C4-2B (cell line): ENCODE measurements around the gene GRID1.

ENCODE experiments used
- H3K27ac ChIP-seq: fragments of 450-650 bp; 2 replicates; pipeline ENCODE4 v1.5.1; 2017
- ZFX ChIP-seq: fragments of 450-650 bp; IDR thresholded peaks from 2 replicates; pipeline ENCODE4 v1.6.1; 2017
- TF ChIP-seq, protein P1 (sequence below): fragments of 450-650 bp; conservative IDR thresholded peaks from 2 replicates; pipeline ENCODE4 v1.5.1; 2017; ENCODE audit warnings: mild to moderate bottlenecking

The GRID1 gene

DNA sequence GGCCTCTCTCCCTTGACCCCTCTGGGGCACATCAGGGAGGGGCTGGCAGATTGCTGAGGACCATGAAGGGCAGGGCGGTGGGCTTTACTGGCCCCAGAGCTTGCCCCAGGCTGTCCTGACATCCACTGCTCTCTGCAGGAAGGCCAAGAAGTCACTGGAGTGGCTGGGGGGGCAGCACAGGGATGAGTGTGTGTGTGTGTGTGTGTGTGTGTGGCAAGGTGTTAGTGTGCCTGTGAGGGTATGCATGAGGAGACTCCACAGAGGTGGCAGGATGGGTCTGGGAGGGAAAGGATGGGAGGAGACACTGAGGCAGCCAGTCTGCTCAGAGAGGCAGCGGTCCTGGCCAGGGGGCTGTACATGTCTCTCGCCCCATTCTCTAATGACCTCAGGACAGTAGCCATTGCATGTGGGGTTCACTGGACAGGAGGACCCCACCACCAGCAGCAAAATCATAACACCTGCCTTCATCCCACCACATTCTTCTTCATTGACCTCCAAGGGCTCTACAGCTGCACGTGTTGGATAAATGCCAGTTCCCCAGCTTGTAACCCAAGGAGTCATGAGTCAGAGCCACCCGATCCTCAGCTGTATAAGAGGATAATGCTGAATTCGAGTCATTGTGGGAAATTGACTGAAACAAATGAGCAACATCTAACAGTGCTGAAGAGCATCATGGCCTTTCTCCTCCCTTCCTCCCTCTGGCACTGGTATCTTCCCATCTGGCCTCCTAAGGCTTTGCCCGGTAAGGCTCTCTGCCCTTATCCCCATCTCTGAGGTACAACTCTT is 720.5 kb downstream of the GRID1 start:
- no peak for TF ChIP-seq ZFX
- TF ChIP-seq, protein P1, sequence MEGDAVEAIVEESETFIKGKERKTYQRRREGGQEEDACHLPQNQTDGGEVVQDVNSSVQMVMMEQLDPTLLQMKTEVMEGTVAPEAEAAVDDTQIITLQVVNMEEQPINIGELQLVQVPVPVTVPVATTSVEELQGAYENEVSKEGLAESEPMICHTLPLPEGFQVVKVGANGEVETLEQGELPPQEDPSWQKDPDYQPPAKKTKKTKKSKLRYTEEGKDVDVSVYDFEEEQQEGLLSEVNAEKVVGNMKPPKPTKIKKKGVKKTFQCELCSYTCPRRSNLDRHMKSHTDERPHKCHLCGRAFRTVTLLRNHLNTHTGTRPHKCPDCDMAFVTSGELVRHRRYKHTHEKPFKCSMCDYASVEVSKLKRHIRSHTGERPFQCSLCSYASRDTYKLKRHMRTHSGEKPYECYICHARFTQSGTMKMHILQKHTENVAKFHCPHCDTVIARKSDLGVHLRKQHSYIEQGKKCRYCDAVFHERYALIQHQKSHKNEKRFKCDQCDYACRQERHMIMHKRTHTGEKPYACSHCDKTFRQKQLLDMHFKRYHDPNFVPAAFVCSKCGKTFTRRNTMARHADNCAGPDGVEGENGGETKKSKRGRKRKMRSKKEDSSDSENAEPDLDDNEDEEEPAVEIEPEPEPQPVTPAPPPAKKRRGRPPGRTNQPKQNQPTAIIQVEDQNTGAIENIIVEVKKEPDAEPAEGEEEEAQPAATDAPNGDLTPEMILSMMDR: no peak
- no peak overlapping the region for H3K27ac ChIP-seq

DNA sequence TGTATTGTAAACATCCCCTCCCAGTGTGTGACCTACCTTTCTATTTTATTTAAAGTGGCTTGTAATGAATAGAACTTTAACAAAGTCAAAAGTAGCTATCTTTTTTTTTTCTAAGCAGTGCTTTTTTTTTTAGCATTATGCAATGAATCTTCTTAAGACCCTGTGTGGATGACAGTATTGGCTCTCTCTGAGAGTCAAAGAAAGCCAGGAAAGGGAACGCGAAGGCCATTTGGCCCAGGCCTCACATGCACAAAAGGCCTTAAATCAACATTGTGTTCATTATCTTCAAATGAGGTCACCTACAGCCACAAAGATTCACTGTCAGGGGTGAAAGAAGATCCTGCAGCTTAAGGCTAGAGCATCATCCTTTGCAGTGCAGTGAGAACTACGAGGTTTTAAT is 721.5 kb downstream of the GRID1 start:
- TF ChIP-seq, protein P1: no peak
- no peak for TF ChIP-seq ZFX
- H3K27ac ChIP-seq: no peak overlapping the region

DNA sequence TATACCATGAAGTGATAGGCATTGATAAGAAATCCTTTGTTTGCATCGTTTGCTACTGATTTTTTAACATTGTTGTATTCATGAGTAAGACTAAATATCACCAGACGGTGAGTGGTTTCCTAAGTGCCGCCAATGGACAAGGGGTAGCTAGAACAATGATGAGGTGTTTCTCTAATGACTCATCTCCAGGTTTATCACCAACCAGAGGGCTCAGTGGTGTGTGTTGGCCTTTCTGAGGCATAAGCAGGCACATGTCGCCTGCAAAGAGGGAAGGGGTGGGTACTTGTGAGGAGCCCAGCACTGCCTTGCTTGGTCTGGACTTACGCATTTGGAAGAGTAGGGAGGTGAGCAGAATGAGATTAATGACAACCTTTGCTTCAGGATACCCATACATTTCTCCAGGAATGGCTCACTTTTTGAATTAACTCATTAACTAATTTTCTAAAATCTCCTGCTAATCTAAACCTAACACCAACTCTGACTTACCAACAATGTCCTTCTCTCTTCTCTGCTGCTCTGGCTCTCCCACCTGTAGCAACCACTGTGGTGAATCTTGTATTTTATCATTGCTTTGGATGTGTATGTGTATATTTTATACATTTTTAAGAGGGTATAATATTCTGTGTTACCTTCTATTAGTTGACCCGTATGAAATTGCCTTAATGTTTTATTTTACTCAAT is 722.6 kb downstream of the GRID1 start:
- TF ChIP-seq ZFX: no peak
- TF ChIP-seq, protein P1: no peak
- no peak overlapping the region for H3K27ac ChIP-seq

DNA sequence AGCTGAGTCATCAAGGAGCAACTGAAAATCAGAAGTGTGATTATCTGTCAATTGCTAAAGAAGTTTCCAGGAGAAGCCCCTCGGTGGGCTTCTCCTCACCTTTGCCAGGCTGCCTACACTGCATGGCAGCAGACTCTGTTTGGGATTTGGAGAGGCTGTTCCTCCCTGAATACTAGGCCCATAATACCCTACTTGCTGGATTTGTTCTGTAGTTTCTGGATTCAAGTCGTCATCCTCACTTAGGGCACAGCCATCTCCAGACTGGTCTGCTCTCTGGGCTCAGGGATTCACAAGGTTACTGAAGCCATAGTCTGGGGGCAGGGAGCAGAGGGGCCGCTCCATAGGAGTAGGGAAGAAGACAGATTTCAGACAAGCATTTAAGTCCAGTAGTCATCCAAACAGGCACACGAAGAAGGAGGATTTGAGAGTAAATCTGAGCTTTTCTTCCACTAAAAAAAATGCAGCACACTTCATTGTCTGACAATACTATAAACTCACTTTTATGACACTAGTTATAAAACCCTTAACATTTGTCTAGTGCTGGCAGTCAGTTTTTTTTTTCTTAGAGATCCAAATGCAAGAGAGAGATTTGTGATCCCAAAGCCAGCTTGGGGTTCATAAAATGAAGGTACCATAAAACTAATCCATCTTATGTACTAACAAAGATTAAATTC is 723.3 kb downstream of the GRID1 start:
- TF ChIP-seq, protein P1: no peak
- TF ChIP-seq ZFX: no peak
- peak overlapping the region; percentile 28; the same call in 1 of the 2 replicates for H3K27ac ChIP-seq

DNA sequence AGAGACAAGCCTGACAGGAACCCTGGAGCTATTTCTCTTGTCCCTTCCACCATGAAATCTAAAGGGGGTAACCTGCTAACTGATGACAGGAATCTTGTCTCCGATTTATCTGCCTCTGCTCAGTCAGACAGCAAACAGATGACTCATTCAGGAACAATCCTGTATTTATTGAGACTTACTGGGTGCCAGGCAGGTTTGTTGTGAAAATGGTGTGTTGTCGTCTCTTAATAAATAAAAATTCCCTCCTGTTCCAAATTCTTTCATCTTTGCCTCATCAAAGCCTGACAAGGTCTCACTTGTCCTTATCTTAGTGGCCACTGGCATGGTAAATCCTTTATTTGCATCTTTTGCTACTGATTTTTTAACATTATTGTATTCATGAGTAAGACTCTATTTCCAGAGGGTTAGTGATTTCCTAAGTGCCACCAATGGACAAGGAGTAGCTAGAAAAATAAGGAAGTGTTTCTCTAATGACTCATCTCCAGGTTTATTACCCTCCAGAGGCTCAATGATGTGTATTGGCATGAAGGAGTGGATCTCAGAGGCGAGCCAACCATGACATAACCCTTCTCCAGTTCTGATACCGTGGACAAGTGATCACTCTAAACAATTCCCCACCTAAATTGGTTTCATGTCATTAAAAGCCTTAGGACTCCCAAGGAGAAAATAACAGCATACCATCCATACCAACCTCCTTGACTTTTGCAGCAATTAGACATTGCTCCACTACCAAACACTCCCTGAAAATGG is 724.0 kb downstream of the GRID1 start:
- TF ChIP-seq ZFX: no peak
- TF ChIP-seq, protein P1: no peak
- peak overlapping the region; percentile 28; the same call in 1 of the 2 replicates for H3K27ac ChIP-seq

DNA sequence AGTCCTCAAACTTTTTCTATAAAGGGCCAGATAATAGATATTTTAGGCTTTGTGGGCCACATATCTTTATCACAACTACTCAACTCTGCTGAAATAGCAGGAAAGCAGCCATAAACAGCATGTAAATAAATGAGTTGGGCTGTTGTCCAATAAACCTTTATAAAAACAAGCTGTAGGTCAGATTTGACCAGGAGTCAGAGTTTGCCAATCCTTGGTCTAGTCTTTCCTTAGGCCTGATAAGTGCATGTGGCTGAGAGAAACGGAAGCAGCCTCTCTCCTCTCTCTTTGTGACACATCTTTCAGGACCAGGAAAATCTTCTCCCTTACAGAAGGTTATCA is 724.5 kb downstream of the GRID1 start:
- TF ChIP-seq, protein P1: no peak
- TF ChIP-seq ZFX: no peak
- H3K27ac ChIP-seq: no peak overlapping the region
